Measurements from ENCODE around the gene SLC9C1.

GRCh38 chr3:112115161-112115739 lies 178.8 kb downstream of the SLC9C1 start:
- TF ChIP-seq CTCF (conservative IDR thresholded peaks at IDR 0.05; ENCODE audit: low read depth, low read length), result no peak
- TF ChIP-seq EZH2phosphoT487 (IDR thresholded peaks at IDR 0.05; ENCODE audit: borderline replicate concordance, low read length), result no peak
